ENCODE results near the gene ROR2.

Gene ROR2

GRCh38 chr9:91924090-91924489 lies 25.9 kb downstream of the ROR2 start:
- TF ChIP-seq, protein P1, sequence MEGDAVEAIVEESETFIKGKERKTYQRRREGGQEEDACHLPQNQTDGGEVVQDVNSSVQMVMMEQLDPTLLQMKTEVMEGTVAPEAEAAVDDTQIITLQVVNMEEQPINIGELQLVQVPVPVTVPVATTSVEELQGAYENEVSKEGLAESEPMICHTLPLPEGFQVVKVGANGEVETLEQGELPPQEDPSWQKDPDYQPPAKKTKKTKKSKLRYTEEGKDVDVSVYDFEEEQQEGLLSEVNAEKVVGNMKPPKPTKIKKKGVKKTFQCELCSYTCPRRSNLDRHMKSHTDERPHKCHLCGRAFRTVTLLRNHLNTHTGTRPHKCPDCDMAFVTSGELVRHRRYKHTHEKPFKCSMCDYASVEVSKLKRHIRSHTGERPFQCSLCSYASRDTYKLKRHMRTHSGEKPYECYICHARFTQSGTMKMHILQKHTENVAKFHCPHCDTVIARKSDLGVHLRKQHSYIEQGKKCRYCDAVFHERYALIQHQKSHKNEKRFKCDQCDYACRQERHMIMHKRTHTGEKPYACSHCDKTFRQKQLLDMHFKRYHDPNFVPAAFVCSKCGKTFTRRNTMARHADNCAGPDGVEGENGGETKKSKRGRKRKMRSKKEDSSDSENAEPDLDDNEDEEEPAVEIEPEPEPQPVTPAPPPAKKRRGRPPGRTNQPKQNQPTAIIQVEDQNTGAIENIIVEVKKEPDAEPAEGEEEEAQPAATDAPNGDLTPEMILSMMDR (IDR thresholded peaks at IDR 0.05) = no peak
- no peak for DNase-seq (ENCODE audit: low spot score)
- no peak overlapping the region for H3K4me3 ChIP-seq
- H3K27ac ChIP-seq = no peak overlapping the region

GRCh38 chr9:91923145-91923544 lies 26.9 kb downstream of the ROR2 start:
- Histone ChIP-seq H3K27ac (no peak overlapping the region), H3K4me3 (no peak overlapping the region)
- TF ChIP-seq, protein P1 (IDR thresholded peaks at IDR 0.05) = no peak
- DNase-seq (ENCODE audit: low spot score) = no peak

GRCh38 chr9:91921371-91921770 lies 28.7 kb downstream of the ROR2 start:
- Histone ChIP-seq H3K27ac (no peak overlapping the region), H3K4me3 (no peak overlapping the region)
- DNase-seq (ENCODE audit: low spot score) = no peak
- TF ChIP-seq, protein P1 (IDR thresholded peaks at IDR 0.05) = no peak

GRCh38 chr9:91920630-91921350 lies 29.2 kb downstream of the ROR2 start:
- DNase-seq (ENCODE audit: low spot score) = no peak
- no peak overlapping the region for H3K27ac ChIP-seq
- TF ChIP-seq, protein P1 (IDR thresholded peaks at IDR 0.05) = no peak
- H3K4me3 ChIP-seq = no peak overlapping the region

- H3K4me3 ChIP-seq = no peak overlapping the region
- TF ChIP-seq, protein P1 (IDR thresholded peaks at IDR 0.05) = no peak
- no peak for DNase-seq (ENCODE audit: low spot score)
- no peak overlapping the region for H3K27ac ChIP-seq
Measured at GRCh38 chr9:91919621-91920020, 30.4 kb downstream of the ROR2 start.

DNA sequence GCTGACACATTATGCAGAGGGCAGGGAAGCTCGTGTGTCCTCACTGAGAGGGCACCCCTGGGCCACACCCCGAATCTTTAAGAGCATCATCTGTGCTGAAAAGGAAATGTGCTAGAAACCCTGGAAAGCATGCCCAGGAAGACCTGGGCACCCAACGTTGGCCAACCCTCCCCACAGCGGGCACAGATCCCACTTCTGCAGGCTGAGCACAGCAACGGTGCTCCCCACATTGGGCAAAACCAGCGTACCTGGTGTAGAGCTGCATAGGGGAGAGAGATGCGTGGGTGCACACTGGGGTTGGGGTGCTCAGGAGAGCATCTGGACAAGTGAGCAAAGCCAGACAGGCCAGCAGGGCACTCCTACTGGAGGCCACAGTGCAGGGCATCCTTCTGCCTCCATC lies 32.6 kb downstream of the ROR2 start:
- Histone ChIP-seq H3K27ac (no peak overlapping the region), H3K4me3 (no peak overlapping the region)
- TF ChIP-seq, protein P1 (IDR thresholded peaks at IDR 0.05) = no peak
- DNase-seq (ENCODE audit: low spot score) = no peak

- no peak overlapping the region for H3K4me3 ChIP-seq
- TF ChIP-seq, protein P1 (IDR thresholded peaks at IDR 0.05) = no peak
- DNase-seq (ENCODE audit: low spot score) = no peak
- no peak overlapping the region for H3K27ac ChIP-seq
Measured at GRCh38 chr9:91915524-91916263, 34.3 kb downstream of the ROR2 start.

Data from coronary artery (tissue), 2 donors.